ENCODE results near the gene NKD2.

NKD2 gene

DNA sequence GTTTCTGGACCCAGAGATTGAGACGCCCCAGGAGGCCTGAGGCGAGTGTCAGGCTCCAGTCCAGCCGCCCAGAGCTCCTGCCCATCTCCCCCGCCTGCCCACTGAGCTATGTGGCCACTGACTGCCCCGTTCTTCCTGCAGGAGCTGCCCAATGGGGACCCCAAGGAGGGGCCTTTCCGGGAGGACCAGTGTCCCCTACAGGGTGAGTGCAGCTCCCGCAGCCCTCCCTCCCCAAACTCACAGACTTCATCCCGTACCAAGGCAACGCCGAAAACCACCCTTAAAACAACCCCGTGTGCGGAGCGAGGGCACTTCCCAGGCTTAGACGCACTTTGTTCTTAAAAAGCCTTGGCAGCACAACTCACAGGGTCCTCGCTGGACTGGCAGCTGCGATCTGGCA is 23.4 kb downstream of the NKD2 start:
- DNase-seq = no peak

DNA sequence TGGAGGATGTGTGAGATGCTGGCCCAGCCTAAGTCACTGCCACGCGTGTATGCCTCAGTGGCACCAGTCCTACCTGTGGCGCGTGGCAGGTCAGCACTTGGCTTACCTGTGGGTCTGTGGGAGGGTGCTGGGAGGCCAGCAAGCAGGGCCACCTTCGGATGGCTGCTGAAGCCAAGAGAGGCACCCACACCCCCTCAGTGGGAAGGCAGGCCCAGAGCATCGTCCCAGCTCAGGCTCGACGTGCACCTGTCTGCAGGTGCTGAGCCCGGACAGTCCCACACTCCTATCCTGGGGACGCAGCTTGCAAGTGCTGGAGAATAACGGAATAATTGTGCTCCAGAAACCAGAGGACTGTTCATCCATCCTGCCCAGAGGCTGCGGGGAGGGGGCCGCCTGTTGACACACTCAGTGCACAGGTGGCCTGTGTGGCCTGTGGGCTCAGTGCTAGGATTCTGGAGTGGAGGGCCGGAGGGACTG is 24.0 kb downstream of the NKD2 start:
- DNase-seq = no peak

GRCh38 chr5:1033178-1033577 is 24.6 kb downstream of the NKD2 start:
- no peak for DNase-seq

DNA sequence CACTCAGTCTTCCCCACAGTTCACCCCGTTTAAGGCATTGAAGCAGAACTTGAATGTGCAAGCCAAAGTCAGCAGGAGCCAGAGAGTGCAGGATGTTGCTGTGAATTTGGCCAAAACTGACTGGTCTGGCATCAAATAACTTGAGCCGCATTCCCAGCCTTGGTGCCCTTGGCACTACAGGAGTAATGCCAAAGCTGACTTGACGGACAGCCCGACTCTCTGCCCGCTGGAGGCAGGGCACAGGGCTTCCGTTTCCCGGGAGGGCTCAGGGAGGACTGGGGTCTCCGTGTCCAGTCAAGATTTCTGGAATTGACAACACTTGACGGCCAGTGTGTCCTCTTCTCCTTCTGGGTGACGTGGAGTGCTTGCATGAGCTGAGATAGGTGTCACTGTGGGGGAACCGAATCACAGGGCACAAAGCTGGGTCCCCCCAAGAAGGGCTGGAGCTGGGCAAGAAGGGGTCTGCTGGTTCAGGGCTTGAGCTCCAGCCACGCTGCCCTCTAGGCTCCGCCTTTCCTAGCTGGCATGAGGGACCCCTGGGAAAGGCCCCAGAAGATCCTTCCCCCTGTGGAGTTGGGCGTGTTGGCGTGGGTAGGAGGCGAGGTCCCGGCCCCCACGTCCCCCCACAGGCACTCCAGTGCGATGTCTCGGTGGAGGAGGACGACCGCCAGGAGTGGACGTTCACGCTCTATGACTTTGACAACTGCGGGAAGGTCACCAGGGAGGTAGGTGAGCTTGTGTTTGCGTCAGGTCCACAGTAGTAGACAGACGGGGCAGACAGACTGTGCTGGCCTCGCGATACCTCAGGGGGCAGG is 25.2 kb downstream of the NKD2 start:
- no peak for DNase-seq

GRCh38 chr5:1034421-1034905 is 25.9 kb downstream of the NKD2 start:
- DNase-seq = no peak

DNA sequence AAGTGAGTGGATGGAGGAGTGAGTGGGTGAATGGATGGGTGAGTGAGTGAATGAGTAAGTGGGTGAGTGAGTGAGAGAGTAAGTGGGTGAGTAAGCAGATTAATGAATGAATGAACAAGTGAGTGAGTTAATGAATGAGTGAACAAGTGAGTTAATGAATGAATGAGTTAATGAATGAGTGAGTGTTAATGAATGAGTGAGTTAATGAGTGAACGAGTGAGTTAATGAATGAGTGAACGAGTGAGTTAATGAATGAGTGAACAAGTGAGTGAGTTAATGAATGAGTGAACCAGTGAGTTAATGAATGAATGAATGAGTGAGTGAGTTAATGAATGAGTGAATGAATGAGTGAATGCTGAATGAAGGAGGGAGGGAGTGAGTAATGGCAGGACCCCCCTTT is 26.4 kb downstream of the NKD2 start:
- no peak for DNase-seq

DNA sequence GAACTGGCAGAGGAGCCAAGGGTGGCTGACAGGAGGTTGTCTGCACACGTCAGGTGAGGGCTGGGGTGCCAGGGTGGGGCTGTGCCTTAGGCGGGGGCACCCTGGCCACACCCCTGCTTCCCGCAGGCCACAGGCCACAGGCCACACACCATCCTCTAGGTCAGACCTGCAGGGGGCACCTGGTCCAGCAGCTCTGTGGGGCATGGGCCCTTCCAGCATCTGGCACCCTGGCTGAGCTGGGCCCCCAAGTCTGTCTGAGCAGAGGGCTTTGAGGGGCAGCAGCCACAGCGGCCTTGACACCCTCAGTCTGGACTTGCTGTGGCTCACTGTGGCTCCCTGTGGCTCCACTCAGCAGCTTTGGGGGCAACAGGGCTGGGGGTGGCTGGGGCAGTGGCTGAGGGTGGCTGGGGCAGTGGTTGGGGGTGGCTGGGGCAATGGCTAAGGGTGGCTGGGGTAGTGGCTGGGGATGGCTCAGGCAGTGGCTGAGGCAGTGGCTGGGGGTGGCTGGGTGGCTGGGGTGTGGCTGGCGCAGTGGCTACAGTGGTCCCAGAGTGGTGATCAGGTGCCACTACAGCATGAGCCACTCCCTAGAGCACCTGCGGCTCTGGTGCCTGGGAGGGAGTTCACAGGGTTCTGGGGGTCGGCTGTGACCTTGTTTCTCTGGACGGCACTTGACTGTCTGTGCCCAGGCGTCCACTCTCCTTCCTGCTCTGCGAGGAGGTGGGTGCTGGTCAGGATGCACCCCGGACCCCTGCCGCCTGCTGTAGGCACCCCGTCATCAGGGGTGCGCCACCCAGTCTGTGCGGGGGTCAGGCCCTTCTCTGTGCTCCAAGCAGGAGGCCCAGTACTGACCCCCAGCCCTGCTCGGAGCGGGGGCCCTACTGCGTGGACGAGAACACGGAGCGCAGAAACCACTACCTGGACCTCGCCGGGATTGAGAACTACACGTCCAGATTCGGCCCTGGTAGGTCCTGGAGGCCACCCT is 27.1 kb downstream of the NKD2 start:
- no peak for DNase-seq

DNA sequence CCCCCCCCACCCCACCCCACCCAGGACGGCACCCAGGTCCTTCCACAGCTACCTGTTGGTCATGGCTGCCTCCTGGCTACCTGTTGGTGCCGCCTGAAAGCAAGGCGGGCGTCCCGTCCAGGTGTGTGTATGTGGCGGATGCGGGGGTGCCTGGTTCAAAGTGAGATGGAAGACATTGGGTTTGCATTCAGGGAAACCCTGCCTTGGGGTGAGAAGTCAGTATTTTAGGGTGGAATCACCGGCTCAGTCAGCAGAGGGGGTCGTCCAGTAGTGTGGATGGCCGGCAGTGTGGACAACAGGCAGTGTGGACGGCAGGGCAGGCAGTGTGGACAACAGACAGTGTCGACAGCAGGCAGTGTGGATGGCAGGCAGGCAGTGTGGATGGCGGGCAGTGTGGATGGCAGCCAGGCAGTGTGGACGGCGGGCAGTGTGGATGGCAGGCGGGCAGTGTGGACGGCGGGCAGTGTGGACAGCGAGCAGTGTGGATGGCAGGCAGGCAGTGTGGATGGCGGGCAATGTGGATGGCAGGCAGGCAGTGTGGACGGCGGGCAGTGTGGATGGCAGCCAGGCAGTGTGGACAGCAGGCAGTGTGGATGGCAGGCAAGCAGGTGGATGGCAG is 28.0 kb downstream of the NKD2 start:
- no peak for DNase-seq

- DNase-seq = no peak
These were observed 28.6 kb downstream of the NKD2 start for GRCh38 chr5:1037123-1037670.

- no peak for DNase-seq
These were observed 29.2 kb downstream of the NKD2 start for GRCh38 chr5:1037671-1038416.

GRCh38 chr5:1038417-1039209 is 30.0 kb downstream of the NKD2 start:
- DNase-seq = no peak

DNA sequence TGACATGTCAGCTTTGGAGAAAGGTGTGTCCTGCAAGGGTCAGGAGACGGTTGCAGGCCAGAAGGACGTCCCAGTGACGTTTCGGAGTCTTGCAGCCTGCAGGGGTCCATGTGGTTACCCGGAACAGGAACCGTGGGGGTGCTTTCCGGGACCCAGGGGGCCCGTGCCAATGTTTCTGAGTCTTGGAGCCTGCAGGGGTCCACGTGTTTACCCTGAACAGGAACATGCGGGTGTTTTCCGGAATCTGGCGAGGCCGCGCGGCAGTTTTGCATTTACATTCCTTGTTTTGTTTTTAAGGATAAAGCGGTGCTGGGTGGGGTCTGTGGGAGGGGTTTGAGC is 30.6 kb downstream of the NKD2 start:
- DNase-seq = no peak

DNA sequence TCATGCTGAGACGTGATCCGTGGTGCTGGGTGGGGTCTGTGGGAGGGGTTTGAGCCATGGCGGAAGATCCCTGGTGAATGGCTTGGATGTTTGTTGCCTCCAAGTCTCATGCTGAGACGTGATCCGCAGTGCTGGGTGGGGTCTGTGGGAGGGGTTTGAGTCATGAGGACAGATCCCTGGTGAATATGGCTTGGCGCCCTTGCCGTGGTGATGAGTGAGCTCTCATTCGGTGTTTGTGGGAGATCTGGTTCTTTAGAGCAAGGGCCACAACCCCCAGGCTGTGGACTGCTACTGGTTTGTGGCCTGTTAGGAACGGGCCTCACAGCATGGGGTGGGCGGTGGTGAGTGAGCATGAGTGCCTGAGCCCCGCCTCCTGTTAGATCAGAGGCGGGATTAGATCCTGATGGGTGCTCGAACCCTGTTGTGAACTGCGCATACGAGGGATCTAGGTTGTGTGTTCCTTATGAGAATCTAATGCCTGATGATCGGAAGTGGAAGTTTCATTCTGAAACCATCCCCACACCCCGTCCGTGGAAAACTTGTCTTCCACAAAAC is 31.2 kb downstream of the NKD2 start:
- no peak for DNase-seq

GRCh38 chr5:1040571-1040970 is 32.0 kb downstream of the NKD2 start:
- DNase-seq = no peak

DNA sequence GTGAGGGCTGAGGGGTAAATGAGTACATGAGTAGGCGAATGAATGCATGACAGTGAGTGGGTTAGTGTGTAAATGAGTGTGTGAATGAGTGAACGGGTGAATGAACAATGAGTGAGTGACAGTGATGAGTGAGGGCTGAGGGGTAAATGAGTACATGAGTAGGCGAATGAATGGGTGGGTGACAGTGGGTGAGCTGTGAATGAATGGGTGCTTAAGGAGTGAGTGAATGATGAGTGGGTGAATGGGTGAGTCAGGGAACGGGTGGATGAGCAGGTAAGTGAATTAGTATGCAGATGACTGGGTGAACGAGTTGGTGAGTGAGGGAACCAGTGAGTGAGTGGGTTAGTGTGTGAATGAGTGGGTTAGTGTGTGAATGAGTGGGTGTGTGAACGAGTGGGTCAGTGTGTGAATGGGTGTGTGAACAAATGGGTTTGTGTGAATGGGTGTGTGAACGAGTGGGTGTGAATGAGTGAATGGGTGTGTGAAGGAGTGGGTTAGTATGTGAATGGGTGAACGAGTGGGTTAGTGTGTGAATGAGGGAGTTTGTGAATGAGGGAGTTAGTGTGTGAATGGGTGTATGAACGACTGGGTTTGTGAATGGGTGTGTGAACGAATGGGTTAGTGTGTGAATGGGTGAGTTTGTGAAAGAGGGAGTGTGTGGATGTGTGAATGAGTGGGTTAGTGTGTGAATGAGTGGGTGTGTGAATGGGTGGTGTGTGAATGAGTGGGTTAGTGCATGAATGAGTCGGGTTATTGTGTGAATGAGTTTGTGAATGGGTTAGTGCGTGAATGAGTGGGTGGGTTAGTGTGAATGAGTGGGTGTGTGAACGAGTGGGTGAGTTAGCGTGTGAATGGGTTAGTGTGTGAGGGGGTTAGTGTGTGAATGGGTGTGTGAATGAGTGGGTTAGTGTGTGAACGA is 32.9 kb downstream of the NKD2 start:
- DNase-seq = no peak

- DNase-seq = no peak
These were observed 34.0 kb downstream of the NKD2 start for GRCh38 chr5:1042626-1043025.

DNA sequence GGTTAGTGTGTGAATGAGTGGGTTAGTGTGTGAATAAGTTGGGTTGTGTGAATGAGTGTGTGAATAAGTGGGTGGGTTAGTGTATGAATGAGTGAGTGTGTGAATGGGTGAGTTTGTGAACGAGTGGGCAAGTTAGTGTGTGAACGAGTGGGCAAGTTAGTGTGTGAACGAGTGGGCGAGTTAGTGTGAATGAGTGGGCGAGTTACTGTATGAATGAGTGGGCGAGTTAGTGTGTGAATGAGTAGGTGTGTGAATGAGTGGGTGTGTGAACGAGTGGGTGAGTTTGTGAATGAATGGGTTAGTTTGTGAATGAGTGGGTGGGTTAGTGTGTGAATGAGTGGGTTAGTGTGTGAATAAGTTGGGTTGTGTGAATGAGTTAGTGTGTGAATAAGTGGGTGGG is 34.7 kb downstream of the NKD2 start:
- DNase-seq = no peak

DNA sequence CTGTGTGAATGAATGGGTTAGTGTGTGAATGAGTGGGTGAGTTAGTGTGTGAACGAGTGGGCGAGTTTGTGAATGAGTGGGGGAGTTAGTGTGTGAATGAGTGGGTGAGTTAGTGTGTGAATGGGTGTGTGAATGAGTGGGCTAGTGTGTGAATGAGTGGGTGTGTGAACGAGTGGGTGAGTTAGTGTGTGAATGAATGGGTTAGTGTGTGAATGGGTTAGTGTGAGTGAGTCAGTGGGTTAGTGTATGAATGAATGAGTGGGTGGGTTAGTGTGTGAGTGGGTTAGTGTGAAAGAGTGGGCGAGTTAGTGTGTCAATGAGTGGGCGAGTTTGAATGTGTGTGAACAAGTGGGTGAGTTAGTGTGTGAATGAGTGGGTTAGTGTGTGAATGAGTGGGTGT is 35.5 kb downstream of the NKD2 start:
- DNase-seq = no peak

GRCh38 chr5:1045960-1046560 is 37.5 kb downstream of the NKD2 start:
- DNase-seq = no peak
